Stimulated activated CD8-positive, alpha-beta memory T cell treated with anti-CD3 and anti-CD28 coated beads, Interleukin-7, amount 100 ng/mL, for 1 hour (primary cell): ENCODE results near the gene KRT27.

Experiments
- DNase-seq, 2 donors: peaks; one replicate each; pipeline ENCODE4 v3.0.0-alpha.2; 2020; ENCODE audit warnings: low read depth in 2 of 2

The KRT27 gene

DNA sequence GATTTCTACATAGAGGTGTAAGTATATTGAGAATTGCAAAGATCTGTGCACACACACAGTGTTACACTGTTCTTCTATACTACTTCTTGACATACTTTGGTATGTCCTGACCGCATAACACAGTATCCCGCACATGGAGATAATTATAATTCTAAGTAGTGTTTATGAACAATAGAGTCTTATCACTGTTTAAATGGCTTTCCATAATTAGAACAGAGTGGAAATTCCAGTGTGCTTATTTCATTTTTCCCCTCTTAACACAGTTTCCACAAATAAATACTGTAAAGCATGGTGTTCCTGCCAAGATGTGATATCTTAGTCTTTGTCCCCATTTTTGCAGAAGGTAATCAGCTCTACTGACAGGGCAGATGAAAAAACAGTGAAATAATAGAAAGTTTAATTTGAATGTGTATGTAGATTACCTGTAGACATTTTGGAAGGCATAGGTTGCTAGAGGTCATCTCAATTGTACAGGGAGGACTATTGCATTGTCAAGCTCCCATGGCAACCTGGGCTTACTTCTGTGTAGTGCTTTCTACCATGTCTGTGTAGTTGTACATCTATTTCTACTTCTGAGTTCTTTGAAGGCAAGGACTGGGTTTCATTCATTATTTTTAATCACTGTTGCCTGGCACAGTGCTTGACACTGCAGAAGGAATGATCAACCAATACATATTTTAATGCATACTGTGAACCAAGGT lies 27.5 kb upstream of the KRT27 start:
- no peak for DNase-seq

DNA sequence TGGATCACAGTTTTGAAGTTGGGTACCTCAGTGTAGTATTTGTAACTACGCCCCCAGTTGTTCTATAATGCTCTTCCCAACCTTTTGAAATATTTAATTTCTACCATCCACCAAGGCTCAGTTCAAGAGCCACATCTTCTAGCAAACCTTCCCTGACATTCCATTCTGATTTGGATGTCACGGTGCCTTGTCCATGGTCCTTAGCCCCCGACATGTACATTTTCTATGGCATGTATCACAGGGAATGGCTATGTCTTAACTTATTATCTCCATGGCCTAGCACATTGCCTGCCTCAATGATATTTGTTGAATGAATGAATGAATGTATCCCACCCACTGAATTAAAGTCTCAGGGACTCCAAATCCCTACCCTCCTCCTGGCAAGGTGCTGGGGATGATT lies 23.8 kb upstream of the KRT27 start:
- no peak for DNase-seq

DNA sequence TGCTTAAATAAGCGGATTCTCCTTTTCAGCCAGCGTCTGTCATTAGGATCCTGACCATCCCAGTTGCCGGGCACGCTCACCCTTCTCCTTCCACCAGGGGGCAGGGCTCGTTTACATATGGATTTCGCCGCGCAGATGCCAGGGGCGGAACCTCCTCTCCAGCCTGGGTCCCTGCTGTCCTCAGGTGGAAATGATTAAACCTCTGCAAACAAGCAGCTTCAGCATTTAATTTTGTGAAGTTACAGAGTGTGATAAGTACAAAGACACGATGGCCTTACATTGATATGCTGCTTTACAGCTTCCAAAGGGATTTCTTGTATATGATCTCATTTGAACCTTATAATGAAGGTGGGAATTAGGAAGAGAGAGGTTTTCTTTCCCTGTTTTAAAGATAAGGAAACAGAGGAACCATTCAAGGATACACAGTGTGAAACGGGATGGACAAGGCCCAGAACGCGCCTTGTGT lies 21.3 kb upstream of the KRT27 start:
- DNase-seq, result peak; percentile 27 to 62

DNA sequence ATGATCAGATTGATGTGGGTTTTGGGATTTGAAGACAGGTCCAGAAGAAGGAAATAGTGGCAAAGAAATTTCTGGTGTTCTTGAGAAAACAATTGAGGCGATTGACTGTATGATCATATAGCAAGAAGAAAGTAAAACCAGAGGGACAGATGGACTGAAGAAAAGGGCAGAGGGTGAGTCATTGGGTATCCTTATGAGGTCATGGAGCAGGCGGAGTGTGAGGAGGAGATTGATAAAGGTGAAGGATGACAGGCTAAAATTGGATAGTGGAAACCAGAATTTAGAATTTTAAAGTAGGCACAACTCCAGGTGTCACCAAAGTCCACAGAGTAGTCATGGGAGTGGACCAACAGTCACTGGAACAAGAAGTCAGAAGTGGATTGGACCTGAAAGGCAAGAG lies 18.8 kb upstream of the KRT27 start:
- no peak for DNase-seq

DNA sequence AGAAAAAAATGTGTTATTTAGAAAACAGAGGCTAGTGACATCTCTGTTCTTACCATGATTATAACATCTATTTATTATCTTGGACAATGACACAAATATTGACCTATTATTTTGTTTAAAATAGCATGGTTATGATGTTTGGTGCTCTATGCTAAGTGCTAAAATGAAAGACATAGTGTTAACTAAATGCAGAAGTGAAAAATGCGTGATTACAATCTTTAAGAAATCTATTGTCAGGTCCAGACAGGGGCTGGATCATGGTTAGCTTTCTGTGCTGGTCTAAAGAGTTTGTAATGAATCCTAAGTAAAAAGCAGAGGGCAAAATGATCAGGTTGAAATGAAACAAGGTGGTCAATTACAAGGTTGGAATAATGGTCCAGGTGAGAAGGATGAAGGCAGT lies 18.0 kb upstream of the KRT27 start:
- no peak for DNase-seq

DNA sequence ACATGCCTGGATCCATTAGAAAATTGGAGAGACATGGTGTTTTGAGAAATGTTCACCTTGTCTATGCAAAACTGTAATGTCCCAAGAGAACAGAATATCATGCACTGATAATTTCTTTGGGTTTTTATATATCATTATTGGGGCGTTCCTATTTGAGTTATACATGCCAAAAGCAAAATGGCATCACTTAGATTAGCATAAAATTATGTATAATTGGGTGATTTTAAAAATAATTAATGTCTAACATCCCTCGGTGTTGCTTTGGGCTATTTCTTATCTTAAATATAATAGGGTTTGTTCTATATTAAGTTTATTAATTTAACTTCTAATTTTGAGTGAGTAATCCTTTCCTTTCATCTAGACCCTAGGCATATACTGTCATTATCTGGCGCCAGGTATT lies 17.5 kb upstream of the KRT27 start, which contains the start of gene KRT28:
Gene KRT28, minus strand, starts transcription at position 101 of the 400 bp plus-strand sequence. Its CDS starts 66 bp downstream, at position 35.
- no peak for DNase-seq

GRCh38 chr17:40796846-40797245 lies 14.5 kb upstream of the KRT27 start:
- no peak for DNase-seq

GRCh38 chr17:40795019-40795667 lies 12.8 kb upstream of the KRT27 start:
- no peak for DNase-seq

GRCh38 chr17:40794466-40794865 lies 12.1 kb upstream of the KRT27 start:
- DNase-seq, result no peak

DNA sequence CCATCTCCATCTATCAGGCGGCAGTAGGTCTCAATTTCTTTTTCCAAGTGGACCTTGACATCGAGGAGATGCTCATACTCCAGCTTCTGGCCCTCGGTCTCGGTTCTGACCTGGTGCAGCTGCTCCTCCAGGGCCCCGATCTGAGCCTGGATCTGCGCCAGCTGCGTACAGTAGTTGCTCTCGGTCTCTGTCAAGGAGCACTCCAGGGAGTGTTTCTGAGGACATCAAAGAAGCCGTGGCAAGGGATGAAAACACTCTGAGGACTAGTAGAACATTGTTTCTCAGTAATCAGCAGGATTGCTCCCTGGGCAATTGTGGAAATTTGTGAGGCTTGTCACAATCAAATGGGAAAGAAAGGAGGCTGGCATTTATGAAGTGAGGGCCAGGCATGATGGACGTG lies 11.5 kb upstream of the KRT27 start:
- DNase-seq, result no peak

DNA sequence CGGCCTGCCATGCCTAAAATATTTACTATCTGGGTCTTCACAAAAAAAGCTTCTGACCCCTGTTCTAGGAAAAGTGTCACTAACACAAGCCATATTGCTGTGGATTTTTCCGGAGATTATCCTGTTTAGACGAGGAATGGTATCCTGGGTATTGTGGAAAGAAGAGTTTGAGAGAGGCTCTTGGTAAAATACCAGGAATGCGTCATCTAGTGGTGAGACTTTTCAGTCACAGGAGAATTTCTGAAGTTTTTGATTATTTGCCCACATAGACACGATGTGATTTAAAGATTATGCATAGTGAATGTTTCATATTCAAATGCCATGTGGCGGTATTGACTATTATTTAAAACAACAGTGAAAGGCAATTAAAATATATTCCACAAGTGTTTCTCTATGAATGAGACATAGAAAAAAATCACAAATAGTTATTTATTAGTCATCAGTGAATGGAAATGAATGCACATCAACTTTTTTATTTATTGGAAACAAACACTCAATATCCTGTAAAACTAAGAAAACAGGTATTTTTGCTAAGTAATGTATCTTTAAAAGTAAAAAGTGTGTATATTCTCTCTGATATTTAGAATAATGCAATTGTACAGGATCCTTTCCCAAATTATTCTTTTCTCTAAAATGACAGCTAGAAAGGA lies 9.6 kb upstream of the KRT27 start:
- no peak for DNase-seq

DNA sequence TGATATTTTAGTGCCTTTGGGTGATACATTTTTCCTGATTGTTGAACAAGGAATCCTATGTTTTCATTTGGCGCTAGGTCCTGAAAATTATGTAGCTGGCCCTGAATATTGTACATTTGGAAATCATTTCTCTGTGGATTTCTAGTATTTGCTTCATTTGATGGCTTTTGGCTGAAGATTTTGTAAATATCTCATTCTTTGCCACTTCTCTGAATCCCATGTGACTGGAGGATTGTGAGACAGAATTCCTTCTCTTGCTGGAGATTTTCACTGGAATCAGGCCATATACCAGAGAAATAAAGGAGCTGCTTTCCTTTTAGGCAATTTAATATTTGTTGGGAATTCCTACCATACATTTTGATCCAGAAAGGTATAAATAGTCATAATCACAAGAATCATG lies 8.8 kb upstream of the KRT27 start:
- no peak for DNase-seq

DNA sequence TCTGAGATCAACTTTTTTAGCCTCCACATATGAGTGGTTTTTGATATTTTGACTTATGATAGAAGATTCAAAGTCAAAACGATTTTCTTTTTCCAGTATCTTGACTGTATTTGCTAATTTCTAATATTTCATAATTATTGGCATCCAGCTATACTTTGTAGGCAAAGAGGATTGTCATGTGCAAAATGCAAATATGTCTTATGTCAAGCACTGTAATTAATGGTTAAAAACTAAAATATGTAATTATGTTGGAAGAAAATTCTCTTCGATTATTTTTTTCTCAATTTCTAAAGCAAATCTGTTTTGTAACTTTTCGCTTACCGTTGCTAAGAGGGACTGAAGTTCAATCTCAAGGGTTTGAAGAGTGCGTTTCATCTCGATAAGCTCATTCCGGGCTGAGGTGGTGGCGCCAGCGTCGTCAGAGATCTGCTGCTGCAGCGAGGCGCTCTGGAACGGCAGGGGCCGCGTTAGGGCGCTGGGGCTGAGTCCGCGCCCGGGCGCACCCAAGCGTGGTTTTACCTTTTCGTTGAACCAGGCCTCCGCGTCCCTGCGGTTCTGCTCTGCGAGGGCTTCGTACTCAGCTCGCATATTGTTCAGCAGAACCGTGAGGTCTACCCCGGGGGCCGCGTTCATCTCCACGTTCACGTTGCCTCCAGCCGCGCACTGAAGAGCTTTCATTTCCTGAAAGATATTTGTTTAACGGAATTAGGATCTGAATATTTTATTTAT lies 3.0 kb downstream of the KRT27 start:
- no peak for DNase-seq

DNA sequence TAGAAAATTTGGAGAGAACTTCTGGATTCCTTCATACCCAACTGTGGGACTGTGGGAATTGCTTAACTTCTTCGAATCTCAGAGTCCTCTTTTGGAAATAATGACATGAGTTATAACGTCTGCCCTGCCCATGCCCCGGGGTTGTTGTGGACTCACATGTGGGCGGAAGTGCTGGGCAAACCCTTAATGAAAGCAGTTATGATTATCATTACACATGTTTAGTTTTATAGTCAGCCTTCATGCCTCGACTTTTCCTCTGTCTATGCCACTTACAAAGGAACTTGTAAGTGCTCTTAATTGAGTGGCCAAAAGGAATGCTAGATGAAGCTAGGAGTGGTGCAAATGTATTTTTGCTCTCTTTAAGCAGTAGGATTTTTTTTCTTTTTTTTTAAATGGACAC lies 3.9 kb downstream of the KRT27 start:
- no peak for DNase-seq

GRCh38 chr17:40777971-40778370 lies 4.4 kb downstream of the KRT27 start:
- DNase-seq, result no peak

DNA sequence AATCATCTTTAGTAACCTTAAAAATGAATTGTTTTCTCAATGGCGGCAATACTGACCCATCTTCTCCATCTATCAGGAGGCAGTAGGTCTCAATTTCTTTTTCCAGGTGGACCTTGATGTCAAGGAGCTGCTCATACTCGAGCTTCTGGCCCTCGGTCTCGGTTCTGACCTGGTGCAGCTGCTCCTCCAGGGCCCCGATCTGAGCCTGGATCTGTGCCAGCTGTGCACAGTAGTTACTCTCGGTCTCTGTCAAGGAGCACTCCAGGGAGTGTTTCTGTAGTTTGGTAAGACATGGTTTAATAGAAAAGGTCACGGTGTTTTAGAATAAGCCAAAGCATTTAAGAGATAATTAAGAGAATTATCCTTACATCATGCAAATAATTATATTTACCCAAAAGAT lies 4.9 kb downstream of the KRT27 start:
- no peak for DNase-seq

DNA sequence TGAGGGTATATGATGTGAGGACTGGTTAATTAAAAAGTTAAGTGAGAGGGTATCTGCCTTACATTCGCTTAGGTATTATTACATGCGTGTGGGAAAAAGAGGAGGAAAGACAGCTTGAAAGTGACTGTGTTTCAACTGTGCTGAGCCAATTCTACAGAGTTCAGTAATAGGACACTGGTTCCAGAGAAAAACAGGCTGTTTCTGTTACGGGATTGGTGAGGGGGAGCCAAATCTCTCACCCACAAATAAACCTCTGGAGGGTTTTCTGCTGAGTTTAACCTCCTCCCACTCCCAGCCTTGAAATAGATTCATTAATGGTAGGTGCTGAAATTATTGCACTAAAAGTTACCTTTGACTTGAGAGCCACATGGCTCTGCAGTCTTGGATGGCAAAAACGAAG lies 6.4 kb downstream of the KRT27 start:
- no peak for DNase-seq

- DNase-seq, result no peak
Measured at GRCh38 chr17:40772101-40772500, 10.2 kb downstream of the KRT27 start, which contains the start of gene KRT26. Gene KRT26 (minus strand): TSS chr17:40772201. CDS start chr17:40772113, 88 bp downstream.

- no peak for DNase-seq
Measured at GRCh38 chr17:40765657-40766056, 16.7 kb downstream of the KRT27 start.

GRCh38 chr17:40763752-40764151 lies 18.6 kb downstream of the KRT27 start:
- DNase-seq, result no peak

- DNase-seq, result no peak
Measured at GRCh38 chr17:40760105-40761016, 22.0 kb downstream of the KRT27 start.
